ENCODE measurements around the gene GFOD1.

Gene GFOD1

DNA sequence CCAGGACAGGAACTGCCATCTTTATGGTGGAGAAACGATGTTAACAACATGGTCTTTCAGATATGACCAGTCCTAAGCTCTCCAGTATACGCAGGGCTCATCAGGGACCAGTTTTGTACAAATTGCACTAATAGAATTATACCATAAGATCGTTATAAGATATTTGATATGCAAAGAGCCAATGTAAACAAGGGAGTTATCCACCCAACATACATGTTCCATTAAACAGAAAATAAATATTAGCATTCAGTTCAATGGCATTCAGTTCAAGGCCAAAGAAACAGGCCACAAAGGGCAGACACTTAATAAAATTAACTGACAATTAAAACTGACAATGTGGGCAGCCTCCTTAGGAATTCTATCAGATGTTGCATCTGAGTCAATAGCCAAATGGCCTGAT is 2.6 kb downstream of the GFOD1 start:
- no peak for DNase-seq

DNA sequence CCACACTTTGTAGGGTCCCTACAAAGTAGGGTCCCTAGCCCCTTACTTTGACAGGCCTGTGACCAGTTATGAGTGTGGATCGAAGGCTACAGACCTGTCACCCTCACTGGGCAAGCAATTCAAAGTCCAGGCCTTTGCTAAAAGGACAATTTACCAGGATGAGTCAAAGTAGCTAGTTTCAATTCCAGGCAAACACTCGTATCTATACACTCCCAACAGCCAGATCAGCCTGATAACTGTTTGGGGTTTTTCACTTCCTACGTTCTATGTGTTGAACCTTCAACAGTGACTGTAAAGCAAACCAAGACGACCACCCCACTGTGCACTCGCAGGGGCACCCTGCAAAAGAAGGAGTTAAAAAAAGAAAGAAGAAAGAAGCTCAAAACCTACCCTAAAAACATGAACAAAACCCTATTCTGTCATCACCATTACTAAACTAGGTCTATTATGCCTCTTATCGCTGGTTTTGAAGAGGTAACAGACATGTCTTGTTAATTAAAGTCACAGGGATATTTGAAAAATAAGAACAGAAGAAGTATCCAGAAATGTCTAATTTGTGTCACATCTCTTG is 3.2 kb downstream of the GFOD1 start:
- DNase-seq = no peak

DNA sequence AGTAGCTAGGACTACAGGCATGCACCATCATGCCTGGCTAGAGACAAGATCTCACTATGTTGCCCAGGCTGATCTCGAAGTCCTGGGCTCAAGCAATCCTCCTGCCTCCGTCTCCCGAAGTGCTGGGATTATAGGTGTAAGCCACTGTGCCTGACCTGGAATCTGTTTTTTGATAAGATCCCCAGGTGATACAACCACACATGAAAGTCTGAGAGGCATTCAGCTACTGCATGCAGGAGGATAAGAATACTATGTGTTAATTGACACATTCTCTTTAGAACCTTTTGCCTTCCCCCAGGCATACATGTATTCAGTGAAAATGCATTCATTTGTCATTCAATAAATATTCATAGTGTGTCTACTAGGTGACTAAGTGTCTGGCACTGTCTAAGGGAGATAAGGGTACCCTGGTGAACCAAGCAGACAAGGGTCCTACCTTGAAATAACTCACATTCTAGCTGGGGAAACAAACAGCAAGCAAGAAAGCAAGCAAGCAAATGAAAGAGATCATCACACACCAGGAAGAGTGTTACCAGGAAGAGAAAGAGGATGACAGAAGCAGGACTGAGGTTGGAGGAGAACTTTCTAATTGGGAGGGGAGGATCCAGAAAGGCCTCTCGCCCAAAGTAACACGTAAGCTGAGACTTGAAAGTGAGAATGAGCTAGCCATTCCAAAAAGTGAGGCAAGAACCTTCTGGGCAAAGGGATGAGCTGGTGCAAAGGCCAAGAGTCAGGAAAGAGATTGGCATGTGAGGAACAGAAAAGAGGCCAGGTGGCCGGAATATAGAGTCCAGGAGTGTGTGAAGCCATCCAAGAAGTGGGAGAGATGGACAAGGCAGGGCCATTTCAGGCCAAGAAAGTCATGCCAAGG is 6.5 kb downstream of the GFOD1 start:
- no peak for DNase-seq

DNA sequence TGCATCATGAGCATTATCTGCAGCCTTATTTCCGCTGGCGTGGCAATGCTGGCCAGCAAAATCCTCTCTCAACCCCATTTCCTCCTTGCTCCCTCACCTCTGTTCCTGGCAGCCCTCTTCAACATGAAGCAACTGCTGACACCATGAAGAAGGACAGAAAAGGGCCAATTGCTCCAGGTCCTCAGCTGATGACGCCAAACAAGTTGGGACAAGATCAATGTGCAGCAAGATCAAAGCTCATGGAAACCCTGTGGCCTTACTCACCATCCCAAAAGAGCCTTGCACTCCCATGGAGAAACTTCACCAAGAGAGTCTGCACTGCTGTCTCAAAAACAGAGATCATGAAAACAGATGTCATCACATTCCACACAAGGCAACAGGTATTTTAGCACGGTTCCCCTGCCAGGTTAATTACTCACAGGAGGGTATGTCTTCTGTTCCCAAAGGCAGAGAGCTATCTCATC is 7.4 kb downstream of the GFOD1 start:
- DNase-seq = no peak

DNA sequence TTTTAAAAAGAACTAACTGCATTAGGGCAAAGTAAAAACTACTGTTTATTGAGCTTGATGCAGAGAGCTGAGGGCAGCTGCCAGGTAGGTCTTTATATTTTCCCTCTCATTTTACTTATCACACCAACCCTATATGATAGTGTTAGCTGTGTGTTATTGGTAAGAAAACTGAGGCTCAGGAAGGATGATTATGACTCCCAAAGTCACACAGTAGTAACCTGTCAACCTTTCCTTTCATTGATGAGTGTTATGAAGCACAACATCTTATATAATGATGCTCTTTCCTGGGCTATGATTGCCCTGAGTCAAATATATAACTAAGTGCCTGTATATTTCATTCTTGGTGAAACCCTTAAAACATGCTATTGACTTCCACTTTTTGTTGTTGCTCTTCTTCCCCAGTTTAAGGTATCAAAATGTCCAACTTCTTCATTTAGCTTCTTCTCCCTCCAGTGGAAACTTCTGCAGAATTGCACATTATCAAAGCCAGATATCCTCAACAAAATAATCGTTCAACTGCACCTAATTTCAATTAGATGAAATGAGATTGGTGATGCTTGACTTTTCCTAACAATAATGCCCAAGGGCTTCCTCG is 8.1 kb downstream of the GFOD1 start:
- DNase-seq = no peak

DNA sequence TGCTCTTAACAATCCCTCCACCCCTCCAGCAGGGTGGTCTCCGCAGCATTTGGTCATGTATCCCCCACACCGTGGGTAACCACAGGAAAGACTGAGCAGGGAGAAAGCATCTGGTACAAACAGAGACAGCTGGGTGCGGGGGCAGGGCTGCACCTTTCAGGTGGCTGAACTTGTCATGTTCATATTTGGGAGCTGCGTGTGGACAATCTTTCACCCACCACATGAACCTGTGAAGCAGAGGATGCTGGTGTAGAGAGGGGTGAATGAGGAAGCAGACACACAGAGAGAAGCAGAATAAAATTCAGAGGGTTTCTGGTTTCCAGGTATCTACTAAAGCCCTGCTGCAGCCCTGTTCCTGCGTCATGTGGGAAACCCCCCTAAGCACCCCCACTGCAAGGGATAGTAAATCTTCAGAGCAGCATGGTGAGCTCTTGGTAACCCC is 8.9 kb downstream of the GFOD1 start:
- DNase-seq = no peak

DNA sequence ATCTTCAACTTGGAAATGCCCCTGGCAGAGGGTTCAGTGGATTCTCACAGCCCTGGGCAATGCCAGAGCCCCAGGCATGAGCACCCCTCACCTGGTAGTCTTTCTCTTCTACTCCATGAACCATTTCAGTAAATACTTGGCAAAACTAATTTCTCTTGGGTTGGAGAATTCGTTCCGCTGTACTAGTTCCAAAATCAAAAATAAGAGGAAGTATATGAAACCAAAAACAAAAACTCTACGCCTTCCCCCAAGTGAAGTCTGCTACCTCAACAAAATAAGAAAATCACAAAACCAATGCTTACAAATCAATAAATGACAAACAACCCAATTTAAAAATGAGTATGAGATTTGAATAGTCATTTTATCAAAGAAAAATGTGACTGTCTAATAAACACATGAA is 12.6 kb downstream of the GFOD1 start:
- no peak for DNase-seq

DNA sequence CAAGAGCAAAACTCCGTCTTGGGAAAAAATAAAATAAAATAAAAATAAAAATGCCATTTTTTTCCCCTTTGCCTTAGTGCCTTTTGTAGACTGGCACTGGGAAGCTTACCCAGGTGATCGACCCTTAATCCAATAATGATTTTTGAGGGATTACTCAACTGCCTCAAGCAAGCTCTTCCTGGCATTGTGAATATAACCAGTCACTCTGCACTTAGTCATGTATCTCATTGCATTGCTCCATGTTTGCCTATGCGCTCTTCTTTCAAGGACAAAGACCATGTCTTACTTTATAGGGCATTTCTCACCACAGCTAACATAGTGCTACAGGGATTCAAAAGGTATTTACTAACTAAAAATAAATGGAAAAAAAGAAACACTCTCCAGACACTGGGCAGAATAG is 13.0 kb downstream of the GFOD1 start:
- DNase-seq = no peak

DNA sequence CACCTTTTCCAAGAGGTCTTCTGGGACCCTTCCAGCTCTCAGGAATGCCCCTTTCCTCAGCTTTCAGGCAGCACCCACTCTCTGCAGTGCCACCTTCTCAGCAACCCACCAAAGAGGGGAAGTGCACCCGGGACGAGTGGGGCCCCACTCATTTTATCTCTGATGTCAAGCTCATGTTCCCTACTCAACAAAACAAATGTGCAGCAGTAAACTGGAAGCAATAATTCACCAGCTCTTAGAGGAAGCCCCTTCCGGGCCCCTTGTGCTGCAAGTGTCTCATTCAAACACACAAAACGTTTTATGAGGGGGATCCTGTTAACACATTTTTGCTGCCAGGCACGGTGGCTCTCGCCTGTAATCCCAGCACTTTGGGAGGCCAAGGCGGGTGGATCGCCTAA is 13.6 kb downstream of the GFOD1 start:
- DNase-seq = no peak

DNA sequence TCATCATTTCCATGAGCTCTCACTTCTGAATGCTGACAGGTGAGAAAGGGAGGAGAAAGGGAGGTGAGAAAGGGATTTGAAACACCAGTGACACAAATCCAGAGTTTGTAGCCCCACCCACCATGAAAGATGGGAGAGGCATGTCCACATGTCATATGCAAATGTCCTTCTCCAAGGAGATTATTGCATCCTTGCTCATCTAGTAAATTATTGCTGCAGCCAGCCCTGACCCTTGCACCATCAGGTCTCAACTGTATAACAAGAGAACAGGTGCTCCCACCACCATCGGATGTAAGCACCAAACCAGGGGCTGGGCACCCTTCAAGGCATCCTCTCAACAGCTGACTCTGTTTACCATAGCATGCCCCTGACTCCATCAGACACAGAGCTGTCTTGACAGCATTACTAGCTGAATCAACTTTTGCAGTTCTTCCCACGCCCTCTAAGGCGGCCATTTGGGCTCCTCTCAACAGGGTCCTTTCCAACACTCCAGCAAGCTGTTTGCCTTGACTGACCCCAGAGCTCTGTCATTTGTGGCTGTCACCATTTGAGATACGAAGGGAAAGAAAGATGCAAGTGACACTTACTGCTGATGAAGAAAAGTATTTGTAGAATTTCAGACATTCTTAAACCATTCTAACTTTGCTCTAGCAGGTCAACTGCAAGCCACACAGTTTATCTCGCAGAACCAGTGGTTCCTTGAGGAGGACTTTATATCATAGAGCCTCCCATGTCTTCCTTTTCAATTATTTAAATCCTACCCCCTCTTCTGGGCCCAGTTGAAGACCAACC is 14.2 kb downstream of the GFOD1 start:
- DNase-seq = no peak

DNA sequence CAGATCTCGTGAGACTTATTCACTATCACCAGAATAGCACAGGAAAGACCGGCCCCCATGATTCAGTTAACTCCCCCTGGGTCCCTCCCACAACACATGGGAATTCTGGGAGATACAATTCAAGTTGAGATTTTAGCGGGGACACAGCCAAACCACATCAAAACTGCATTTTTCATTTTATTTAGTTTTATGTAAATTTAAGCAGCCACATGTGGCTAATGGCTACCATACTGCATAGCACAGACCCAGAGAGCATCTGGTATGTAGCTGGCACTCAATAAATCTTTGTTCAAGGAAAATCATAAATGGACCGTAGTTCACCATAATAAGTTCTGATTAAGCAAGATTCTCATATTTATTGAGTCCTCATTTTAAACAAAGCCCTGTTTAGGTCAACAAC is 15.3 kb downstream of the GFOD1 start:
- DNase-seq = no peak

DNA sequence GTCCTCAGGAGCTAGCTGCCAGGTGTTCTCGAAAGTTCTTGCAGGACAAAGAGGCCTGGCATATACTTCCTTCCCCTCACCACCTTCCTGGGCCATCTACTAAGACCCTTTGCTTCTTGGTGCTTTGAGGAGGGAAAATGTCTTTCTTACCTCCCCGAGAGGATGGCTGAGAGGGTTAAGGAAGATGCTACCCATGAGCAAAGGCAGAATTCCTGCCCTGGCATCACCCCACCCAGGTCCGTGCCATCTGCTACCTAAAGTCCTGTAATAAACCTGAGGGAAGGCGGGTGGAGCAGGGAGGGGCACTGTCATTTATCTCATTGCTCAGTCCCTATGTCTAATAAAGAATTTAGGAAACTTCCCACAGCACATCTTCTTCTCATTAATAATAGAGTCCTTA is 16.2 kb downstream of the GFOD1 start:
- no peak for DNase-seq

DNA sequence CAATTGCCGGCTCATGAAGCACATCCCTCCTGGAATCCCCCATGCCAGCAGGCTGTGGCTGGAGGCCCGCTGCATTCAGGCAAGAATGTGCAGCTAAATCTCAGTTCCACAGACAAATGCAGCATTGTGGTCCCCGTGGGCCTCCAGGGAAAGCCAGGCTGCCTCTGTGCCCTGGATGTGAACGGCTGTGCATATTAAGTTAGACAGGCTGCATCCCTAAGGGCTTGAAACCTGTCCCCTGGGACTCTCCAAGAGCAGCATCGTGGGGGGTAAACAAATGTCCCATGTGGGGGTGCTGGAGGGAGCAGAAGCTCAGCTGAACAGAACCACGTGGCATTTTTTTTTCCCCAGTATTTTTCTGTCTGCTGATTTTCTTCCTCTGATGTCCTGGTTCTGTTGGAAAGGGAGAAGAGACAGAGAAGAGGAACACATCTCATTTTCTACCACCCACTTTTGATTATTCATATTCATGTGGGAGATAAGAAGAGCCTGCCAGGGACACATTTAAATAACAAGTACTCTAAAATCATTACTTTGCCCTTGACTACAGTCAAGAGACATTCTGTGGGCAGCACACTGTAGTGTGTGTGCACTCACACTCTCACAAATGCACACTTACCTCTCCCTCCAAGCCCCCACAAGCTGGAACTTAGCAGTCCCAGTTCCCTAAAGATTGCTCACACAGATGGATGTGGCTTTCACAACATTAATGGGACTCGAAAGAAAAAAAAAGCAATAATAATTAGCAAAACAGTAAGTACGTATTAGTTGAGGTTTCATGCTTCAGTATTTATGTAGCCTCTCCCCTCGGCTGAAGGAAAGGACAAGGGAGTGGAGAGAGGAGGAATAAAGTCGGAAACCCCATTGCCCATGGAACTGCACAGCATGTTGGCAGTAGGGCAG is 16.9 kb downstream of the GFOD1 start:
- no peak for DNase-seq

DNA sequence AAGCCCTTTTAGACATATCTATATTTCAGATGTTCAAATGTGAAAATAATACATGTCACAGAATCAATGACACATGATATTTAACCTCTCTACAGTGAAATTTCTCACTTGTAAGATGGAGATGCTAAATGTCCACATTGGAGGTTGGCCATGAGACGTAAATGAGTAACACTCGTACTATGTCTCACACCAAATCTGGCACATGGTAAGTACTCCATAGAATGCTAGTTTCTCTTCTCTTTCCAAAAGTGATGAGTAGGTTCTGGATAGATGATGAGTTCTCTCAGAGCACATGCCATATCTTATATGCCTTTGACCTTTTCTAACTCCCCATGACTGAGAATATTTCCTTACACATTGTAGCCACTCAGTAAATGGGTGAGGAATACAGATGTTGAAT is 17.7 kb downstream of the GFOD1 start:
- DNase-seq = no peak

DNA sequence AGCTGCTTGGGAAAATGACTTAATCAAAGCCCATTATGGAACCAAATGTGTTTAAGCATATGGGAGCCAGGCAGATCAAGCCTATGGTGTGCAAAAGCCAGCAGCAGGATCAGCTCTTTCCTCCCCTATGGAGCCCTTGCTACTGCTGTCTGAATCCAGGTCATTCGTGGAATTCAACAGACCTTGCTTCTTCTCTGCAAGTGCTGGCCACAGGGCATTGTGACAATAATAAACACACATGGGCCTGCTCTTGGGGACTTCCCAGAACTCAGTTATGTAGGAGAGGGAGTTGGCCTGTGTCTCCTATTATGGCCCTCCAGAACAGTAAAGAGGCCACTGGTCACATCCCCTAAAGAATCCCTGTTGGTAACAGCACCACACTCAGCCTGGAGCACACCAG is 18.6 kb downstream of the GFOD1 start:
- no peak for DNase-seq

DNA sequence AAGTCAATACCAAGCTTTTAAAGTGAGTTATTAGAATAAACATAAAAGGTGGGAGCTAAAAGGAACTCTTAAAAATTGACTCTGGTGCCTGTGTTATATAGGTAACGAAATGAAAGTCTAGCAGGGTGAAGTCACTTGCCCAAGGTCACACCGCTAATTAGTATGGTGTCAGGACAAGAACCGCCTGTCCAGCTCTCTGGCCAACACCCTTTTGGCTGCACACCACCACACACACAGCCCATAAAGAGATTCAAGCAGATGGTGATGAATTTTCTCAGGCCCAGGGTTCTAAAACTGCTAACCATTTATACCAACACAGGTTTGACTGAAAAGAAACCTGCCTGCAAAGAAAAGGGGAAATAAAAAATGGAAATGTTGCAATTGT is 20.2 kb downstream of the GFOD1 start:
- DNase-seq = no peak

DNA sequence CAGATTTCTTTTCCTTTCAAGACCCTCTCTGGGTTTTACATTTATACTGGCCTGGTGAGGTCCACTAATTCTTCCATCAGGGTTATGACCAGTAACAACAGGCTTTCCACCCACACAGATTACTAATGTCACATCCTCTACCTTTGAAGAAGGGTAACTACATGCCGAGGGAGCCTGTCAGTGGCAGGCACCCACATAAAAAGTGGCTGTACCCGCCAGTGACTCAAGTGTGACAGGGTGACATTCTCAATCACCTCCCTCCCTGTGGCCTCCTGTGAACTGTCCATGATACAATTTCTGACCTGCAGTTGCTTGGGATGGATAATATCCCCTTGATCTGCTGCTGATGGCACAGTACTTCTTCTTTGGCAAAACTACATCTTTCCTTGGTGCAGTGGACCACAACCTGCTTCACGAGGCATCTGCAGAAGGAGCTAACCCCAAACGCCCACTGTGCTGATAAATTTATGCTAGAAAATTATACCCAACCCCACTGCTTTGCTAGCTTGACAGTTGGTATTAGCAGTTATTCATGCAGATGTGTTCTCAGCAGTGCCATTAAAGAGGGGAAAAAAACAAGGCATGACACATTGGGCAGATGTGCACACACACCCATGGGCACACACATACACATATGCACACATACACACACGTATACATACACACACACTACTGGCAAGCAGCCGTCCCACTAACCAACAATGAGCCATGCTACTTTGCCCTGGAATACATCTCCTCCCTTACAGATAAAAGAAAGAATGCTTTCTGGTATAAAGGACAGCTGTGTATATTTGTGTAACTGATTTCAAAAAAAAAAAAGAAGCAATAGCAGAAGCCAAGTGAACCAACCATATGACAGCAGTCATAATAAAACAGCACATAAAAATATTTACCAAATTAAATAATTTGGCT is 20.8 kb downstream of the GFOD1 start:
- no peak for DNase-seq

DNA sequence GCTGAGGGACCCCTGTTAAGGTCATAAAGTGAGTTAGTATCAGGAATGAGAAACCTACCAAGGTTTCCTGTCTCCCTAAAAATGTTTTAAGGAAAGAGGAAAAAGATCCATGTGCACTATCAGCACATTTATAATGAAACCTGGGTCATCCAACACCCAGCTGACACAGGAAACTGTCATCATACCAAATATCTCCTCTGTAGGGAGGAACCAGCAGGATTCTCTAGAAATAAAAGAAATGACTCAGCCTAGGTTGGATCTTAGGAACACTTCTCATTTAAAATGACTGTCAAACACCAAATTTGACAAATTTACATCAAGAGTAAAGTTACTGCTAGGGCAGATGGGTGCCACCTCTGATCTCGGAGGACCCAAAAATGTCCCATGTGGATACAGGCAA is 21.7 kb downstream of the GFOD1 start:
- no peak for DNase-seq

DNA sequence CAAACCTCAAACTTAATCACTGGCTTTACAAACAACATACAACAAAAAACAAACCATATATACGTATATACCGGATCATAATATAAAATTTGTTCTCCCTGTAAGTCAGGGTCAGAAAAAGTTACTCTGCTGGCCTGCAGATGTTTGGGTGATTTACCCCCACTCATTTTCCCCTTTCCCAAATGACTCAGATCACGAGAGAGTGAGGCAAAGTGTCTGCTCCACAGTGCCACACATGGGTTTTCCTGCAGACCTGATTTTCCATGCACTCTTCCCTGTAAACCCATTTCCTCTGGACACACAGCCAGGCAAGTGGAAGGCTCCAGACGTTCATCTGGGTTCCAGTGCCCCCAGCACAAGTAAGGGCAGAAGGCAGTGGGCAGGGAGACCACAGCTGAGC is 23.5 kb downstream of the GFOD1 start:
- no peak for DNase-seq

DNA sequence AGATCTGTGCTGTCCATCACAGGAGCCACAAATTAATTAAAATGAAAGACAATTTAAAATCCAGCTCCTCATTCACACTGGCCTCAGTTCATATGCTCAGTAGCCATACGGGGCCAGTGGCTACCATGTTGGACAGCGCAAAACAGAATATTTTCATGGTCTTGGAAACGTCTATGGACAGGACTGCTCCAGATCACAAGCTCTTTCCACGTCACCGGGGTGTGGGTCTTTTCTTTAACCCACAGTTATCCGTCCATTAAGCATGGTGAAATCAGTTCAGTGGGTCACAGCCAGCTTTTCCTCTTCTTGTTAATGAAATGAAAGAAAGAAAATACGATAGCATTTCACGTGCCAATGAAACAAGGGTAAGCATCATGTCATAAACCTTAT is 24.1 kb downstream of the GFOD1 start:
- no peak for DNase-seq
